Mesendoderm (in vitro differentiated cells): Measurements from ENCODE around the gene C16orf89.

Source experiments
- DNase-seq: peaks from one replicate; pipeline ENCODE4 v3.0.0; 2013
- H2AK5ac ChIP-seq: 2 replicates; pipeline ENCODE4 v1.6.1; 2013; ENCODE audit warnings: low read length, inconsistent platforms
- H2BK120ac ChIP-seq: 2 replicates; pipeline ENCODE4 v1.6.1; 2013; ENCODE audit warnings: low read depth, mild to moderate bottlenecking, low read length, moderate library complexity, mixed read lengths
- H2BK15ac ChIP-seq: replicated peaks from 2 replicates; pipeline ENCODE4 v1.6.1; 2013; ENCODE audit warnings: low read depth, mild to moderate bottlenecking, moderate library complexity
- H2BK5ac ChIP-seq: 2 replicates; pipeline ENCODE4 v1.6.1; 2013; ENCODE audit warnings: low read length, inconsistent platforms
- H3K18ac ChIP-seq: 2 replicates; pipeline ENCODE4 v1.6.1; 2013; ENCODE audit warnings: mild to moderate bottlenecking, low read length, mixed read lengths
- H3K23ac ChIP-seq: one replicate; pipeline ENCODE4 v1.6.1; 2013; ENCODE audit warnings: low read length
- H3K27ac ChIP-seq: 2 replicates; pipeline ENCODE4 v1.5.1; 2013; ENCODE audit warnings: low read depth, mild to moderate bottlenecking, inconsistent platforms, low read length, moderate library complexity
- H3K27me3 ChIP-seq: 2 replicates; pipeline ENCODE4 v1.6.1; 2013; ENCODE audit warnings: low read length, control low read depth, mild to moderate bottlenecking, inconsistent platforms; ENCODE audit not compliant: insufficient read depth, poor library complexity
- H3K36me3 ChIP-seq: 2 replicates; pipeline ENCODE4 v1.6.1; 2013; ENCODE audit warnings: low read length, inconsistent platforms; ENCODE audit not compliant: control insufficient read depth, insufficient read depth
- H3K4ac ChIP-seq: one replicate; pipeline ENCODE4 v1.6.1; 2013; ENCODE audit warnings: low read depth, mild to moderate bottlenecking, low read length, moderate library complexity
- H3K4me1 ChIP-seq: 2 replicates; pipeline ENCODE4 v1.6.1; 2013; ENCODE audit warnings: low read depth, low read length, inconsistent platforms; ENCODE audit not compliant: control insufficient read depth
- H3K4me2 ChIP-seq: 2 replicates; pipeline ENCODE4 v1.6.1; 2013; ENCODE audit warnings: low read length
- H3K4me3 ChIP-seq: 2 replicates; pipeline ENCODE4 v1.5.1; 2013; ENCODE audit warnings: mild to moderate bottlenecking, low read length
- H3K56ac ChIP-seq: one replicate; pipeline ENCODE4 v1.6.1; 2013; ENCODE audit warnings: low read length
- H3K79me1 ChIP-seq: 2 replicates; pipeline ENCODE4 v1.6.1; 2013; ENCODE audit warnings: low read length, inconsistent platforms
- H3K79me2 ChIP-seq: 2 replicates; pipeline ENCODE4 v1.6.1; 2013; ENCODE audit warnings: mild to moderate bottlenecking, low read length; ENCODE audit not compliant: control insufficient read depth, insufficient read depth
- H3K9ac ChIP-seq: 2 replicates; pipeline ENCODE4 v1.6.1; 2013; ENCODE audit warnings: low read length, inconsistent platforms
- H4K5ac ChIP-seq: one replicate; pipeline ENCODE4 v1.6.1; 2013; ENCODE audit warnings: low read length
- H4K8ac ChIP-seq: one replicate; pipeline ENCODE4 v1.6.1; 2013; ENCODE audit warnings: low read depth, mild to moderate bottlenecking, control low read depth, low read length, moderate library complexity
- WGBS: extraction: QIAGEN DNeasy Blood & Tissue Kit; methylation state at CpG from one replicate; pipeline ENCODE4 v1.1.7; 2013; ENCODE audit warnings: low lambda C conversion rate, missing lambda C conversion rate; ENCODE audit not compliant: insufficient coverage; ENCODE audit errors: extremely low coverage; 5-methylcytosine and 5-hydroxymethylcytosine counted together

Gene C16orf89

DNA sequence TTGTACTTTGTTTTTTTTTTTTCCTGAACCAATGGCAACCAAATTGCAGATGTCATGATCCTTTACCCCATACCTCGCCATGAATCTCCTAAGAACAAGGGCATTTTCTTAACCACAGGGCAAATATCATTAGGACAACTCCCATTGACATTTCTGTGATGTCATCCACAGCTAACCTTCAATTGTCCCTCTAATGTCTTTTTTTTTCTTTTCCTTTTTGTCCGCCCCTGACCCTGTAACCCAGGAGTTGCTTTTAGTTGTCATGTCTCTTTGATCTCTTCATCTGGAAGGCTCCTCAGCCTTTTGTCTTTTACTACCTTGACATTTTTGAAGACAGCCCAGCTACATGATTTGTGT lies 31.6 kb downstream of the C16orf89 start:
- Histone ChIP-seq H3K27me3 (no peaks in the 10 kb centered on the region), H3K4ac (no peak overlapping the region), H4K8ac (peak overlapping the region; percentile 56), H3K4me2 (peak overlapping the region; percentile 64), H2AK5ac (no peak overlapping the region), H2BK15ac (no peak overlapping the region), H3K4me3 (no peak overlapping the region), H3K23ac (no peak overlapping the region), H3K56ac (peak overlapping the region; percentile 26), H3K9ac (peak overlapping the region; percentile 8), H3K36me3 (no peaks in the 10 kb centered on the region), H3K79me1 (no peaks in the 10 kb centered on the region), H4K5ac (peak overlapping the region; percentile 88), H3K79me2 (no peaks in the 10 kb centered on the region), H3K27ac (no peak overlapping the region), H3K4me1 (no peaks in the 10 kb centered on the region), H2BK120ac (no peak overlapping the region), H3K18ac (no peak overlapping the region), H2BK5ac (no peak overlapping the region)
- no CpG with 5 or more reads among the region's 2 CpGs for WGBS
- no peak for DNase-seq

DNA sequence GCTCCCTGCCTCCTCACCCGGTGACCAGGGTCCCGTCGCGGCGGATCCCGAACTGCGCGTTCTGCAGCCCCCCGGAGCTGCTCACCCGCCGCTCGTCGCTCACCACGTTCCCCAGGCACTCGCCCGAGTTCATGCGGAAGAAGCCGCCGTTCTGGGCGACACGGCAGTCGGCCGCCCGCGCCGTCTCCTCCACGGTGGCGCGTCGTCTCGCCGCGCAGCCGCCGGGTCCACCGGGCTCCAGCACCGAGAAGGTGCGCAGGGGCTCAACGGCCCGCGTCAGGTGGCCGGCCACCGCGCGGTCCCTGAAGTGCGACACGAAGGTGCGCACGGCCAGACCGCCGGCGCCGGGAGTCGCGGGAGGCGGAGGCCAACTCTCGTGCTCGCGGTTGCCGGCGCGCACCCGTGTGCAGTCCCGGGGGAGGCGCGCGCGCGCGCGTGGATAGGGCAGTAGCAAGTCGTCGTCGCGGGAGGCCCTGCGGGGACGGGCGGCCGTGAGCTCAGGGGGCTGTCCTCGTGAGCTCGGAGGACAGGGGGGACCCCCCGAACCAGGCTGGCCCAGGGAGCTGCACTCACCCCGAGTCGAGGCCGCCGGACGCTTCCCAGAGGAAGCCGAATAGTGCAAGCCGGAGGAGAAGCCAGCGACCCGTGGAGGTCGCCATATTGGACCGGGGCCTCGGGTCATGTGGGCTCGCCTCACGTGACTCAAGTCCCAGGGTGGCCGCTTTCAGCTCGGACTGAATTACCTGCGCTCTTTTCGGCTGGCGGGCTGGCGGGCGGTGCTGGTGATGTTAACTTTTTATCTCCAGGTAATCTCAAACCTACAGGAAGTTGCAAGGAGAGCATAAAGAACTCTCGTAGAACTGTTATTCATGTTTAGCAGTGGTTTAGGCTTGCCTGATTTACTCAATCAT lies 32.2 kb downstream of the C16orf89 start, which contains the start of gene NAGPA:
NAGPA (minus strand) TSS at position 680 of the 911 bp plus-strand sequence; CDS start at position 659, 21 bp downstream.
- Histone ChIP-seq H2BK5ac (no peak within 1 kb of the TSS), H3K56ac (peak within 1 kb of the TSS; percentile 88), H3K23ac (no peak within 1 kb of the TSS), H3K9ac (peak within 1 kb of the TSS; percentile 67), H3K4me3 (peak within 1 kb of the TSS; percentile 82), H3K18ac (no peak within 1 kb of the TSS), H3K36me3 (no peaks in the 10 kb centered on the region), H3K27ac (no peak within 1 kb of the TSS), H3K79me2 (no peaks in the 10 kb centered on the region), H3K79me1 (no peaks in the 10 kb centered on the region), H3K4me2 (peak within 1 kb of the TSS; percentile 78), H3K4ac (no peak within 1 kb of the TSS), H2AK5ac (no peak within 1 kb of the TSS), H3K27me3 (no peaks in the 10 kb centered on the region), H2BK15ac (no peak within 1 kb of the TSS), H3K4me1 (no peaks in the 10 kb centered on the region), H4K5ac (peak within 1 kb of the TSS; percentile 88), H4K8ac (peak within 1 kb of the TSS; percentile 56), H2BK120ac (no peak within 1 kb of the TSS)
- WGBS = no CpG with 5 or more reads among the region's 104 CpGs
- peak; percentile 91 for DNase-seq

DNA sequence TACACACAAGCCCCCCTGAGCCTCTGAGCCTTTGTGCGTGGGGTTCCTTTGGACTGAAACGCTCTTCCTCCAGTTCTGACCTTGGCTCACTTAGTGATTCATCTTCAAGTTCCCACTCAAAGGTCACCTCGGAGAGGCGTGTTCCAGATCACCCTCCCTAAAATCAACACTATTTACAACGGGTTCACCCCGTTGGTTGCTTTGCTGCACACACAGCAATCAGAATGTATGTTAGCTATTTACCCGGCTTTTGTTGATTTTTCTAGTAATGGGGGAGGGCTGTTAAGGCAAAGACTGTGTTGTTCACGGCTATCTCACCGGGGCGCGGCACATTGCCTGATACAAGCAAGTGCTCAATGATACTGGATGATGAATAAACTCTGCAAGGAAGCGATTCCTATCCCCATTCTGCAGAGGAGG lies 33.0 kb downstream of the C16orf89 start:
- Histone ChIP-seq H3K27me3 (no peaks in the 10 kb centered on the region), H3K4me3 (no peak overlapping the region), H4K8ac (no peak overlapping the region), H3K36me3 (no peaks in the 10 kb centered on the region), H3K27ac (no peak overlapping the region), H2AK5ac (no peak overlapping the region), H3K4ac (no peak overlapping the region), H2BK120ac (no peak overlapping the region), H3K4me2 (peak overlapping the region; percentile 78), H2BK5ac (no peak overlapping the region), H3K56ac (no peak overlapping the region), H3K79me2 (no peaks in the 10 kb centered on the region), H3K4me1 (no peaks in the 10 kb centered on the region), H3K79me1 (no peaks in the 10 kb centered on the region), H4K5ac (no peak overlapping the region), H3K9ac (no peak overlapping the region), H2BK15ac (no peak overlapping the region), H3K23ac (no peak overlapping the region), H3K18ac (no peak overlapping the region)
- no peak for DNase-seq
- WGBS = no CpG with 5 or more reads among the region's 12 CpGs

DNA sequence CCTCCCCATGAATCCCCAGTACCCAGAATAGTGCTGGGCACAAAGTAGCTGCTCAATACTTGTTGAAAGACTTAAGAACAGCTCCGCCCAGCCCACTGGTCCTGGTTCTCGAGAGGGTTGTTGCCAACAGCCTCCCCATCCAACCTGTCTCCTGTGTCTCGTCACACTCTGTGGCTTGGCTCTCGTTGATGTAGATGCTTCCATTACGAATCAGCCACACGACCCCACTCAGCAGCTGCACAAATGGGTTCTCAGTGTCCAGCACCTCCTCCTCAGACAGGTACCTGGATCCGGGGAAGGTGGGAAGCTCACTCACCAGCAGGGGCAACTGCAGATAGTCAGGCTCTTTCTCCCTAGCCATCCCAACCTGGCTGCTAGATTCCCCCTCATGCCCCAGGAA lies 34.2 kb downstream of the C16orf89 start:
- no peak overlapping the region for H3K4me3 ChIP-seq
- H3K27me3 ChIP-seq = no peaks in the 10 kb centered on the region
- no peak overlapping the region for H3K4ac ChIP-seq
- no peak for DNase-seq
- H3K4me1 ChIP-seq = no peaks in the 10 kb centered on the region
- H2BK15ac ChIP-seq = no peak overlapping the region
- H3K27ac ChIP-seq = no peak overlapping the region
- H2BK120ac ChIP-seq = no peak overlapping the region
- no peak overlapping the region for H4K8ac ChIP-seq
- no peak overlapping the region for H3K56ac ChIP-seq
- no peak overlapping the region for H3K4me2 ChIP-seq
- no peaks in the 10 kb centered on the region for H3K79me1 ChIP-seq
- H3K23ac ChIP-seq = no peak overlapping the region
- WGBS = no CpG with 5 or more reads among the region's 7 CpGs
- no peak overlapping the region for H3K9ac ChIP-seq
- H3K18ac ChIP-seq = no peak overlapping the region
- no peaks in the 10 kb centered on the region for H3K36me3 ChIP-seq
- H4K5ac ChIP-seq = no peak overlapping the region
- no peak overlapping the region for H2AK5ac ChIP-seq
- H3K79me2 ChIP-seq = no peaks in the 10 kb centered on the region
- no peak overlapping the region for H2BK5ac ChIP-seq

DNA sequence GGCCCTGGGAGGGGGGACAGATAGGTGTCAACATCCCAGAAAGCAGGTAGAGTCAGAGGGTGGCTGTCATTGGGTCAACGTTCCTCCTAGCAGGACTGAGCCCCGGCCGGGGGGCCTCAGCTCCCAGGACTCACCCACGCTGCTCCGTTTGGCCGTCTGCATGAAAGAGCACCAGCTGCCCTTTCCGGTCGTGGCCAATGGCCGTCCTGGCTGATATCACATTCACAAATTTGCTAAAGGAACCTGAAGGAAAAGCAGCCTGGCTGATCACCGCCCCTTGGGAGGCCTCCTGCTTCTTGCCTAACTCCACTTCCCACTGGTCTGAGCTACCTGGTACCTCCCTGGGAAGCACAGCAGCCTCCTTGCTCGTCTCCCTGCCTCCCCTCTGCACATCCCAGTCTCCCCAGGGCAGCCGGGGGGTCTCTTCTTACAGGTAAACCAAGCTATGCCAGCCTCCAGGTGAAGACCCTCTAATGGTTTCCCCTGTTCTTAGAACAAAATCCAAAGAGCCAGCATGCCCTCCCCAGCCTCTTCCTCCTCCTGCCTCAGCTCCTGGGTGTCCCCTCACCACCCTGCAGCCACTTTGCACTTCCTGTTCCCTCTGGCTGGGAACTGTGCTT lies 35.4 kb downstream of the C16orf89 start:
- no peak overlapping the region for H2AK5ac ChIP-seq
- no peak overlapping the region for H3K56ac ChIP-seq
- no peak overlapping the region for H3K27ac ChIP-seq
- no peak overlapping the region for H2BK15ac ChIP-seq
- H3K18ac ChIP-seq = no peak overlapping the region
- no peaks in the 10 kb centered on the region for H3K79me2 ChIP-seq
- H2BK120ac ChIP-seq = no peak overlapping the region
- no peak overlapping the region for H4K5ac ChIP-seq
- no peak overlapping the region for H2BK5ac ChIP-seq
- H3K4me2 ChIP-seq = no peak overlapping the region
- H4K8ac ChIP-seq = no peak overlapping the region
- H3K4me1 ChIP-seq = no peaks in the 10 kb centered on the region
- H3K4ac ChIP-seq = no peak overlapping the region
- no peaks in the 10 kb centered on the region for H3K27me3 ChIP-seq
- H3K4me3 ChIP-seq = no peak overlapping the region
- no peaks in the 10 kb centered on the region for H3K36me3 ChIP-seq
- no CpG with 5 or more reads among the region's 12 CpGs for WGBS
- H3K9ac ChIP-seq = no peak overlapping the region
- DNase-seq = no peak
- H3K79me1 ChIP-seq = no peaks in the 10 kb centered on the region
- no peak overlapping the region for H3K23ac ChIP-seq
